SK-N-MC (cell line): ENCODE results near the gene SRD5A3.

ENCODE experiments used
- DNase-seq: peaks from one replicate; pipeline ENCODE4 v3.0.0-alpha.2; 2011; ENCODE audit warnings: low read depth, low spot score
- H3K27ac ChIP-seq: fragments of 200-600 bp; sonication (generic); 2 replicates; pipeline ENCODE4 v1.5.1; 2016; ENCODE audit warnings: mixed run types
- H3K36me3 ChIP-seq: fragments of 200-600 bp; sonication (generic); 2 replicates; pipeline ENCODE4 v1.6.1; 2017; ENCODE audit warnings: antibody characterized with exemption, low read length, mixed read lengths; ENCODE audit not compliant: insufficient read depth
- H3K4me3 ChIP-seq: fragments of 200-600 bp; sonication (generic); 2 replicates; pipeline ENCODE4 v1.5.1; 2016
- H3K9ac ChIP-seq: fragments of 200-600 bp; sonication (generic); 2 replicates; pipeline ENCODE4 v1.8.0; 2017; ENCODE audit warnings: mixed run types, mixed read lengths; ENCODE audit not compliant: insufficient read length
- H3K9me3 ChIP-seq: fragments of 200-600 bp; sonication (generic); 2 replicates; pipeline ENCODE4 v1.6.1; 2017; ENCODE audit warnings: low read depth, mild to moderate bottlenecking, antibody characterized with exemption, low read length, moderate library complexity, mixed read lengths
- EZH2 ChIP-seq: fragments of 200-600 bp; sonication (generic); IDR thresholded peaks from one replicate; pipeline ENCODE4 v1.6.1; 2017; ENCODE audit warnings: antibody characterized with exemption
- FOXP2 ChIP-seq: optimal IDR thresholded peaks from 2 replicates; pipeline ENCODE3; 2011; ENCODE audit warnings: mild to moderate bottlenecking, moderate library complexity; ENCODE audit not compliant: insufficient read depth; ENCODE audit errors: extremely low read length, control extremely low read depth
- POLR2AphosphoS5 ChIP-seq: IDR thresholded peaks from 2 replicates; pipeline ENCODE4 v1.6.1; 2012; ENCODE audit warnings: mild to moderate bottlenecking, low read depth, low read length, borderline replicate concordance

The SRD5A3 gene

DNA sequence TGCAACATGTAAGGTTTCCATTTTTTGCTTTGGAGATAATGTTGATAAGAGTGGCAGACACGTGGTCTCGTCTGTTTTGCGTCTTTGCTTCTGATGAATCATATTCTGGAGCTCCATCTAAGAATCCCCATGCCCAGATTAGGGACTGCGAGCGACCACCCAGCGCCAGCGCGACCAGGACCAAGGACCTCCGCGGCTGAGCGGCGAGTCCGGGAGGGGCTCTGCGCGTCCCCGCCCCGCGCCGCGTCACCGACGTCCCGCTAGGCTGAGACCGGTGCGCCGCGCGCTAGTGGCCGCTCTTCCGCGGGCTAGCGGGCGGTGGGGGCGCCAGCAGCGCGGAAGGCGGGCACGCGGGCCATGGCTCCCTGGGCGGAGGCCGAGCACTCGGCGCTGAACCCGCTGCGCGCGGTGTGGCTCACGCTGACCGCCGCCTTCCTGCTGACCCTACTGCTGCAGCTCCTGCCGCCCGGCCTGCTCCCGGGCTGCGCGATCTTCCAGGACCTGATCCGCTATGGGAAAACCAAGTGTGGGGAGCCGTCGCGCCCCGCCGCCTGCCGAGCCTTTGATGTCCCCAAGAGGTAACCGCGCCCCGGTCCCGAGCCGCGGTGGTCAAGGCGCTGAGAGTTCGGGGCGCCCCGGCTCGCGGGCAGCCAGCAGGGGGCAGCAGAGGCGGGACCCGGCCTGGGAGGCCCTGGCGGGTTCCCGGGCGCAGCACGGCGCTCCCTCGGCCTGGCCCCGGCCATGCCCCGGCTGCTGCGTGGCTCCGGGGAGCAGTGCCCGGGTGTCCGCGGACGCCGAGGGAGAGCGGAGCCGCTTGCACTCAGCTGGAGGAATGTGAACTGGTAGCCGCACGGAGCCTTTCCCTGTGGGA, at the start of gene SRD5A3:
Gene SRD5A3, plus strand, starts transcription at position 263 of the 871 bp plus-strand sequence. Its CDS starts 95 bp downstream, at position 358.
- DNase-seq = no peak
- Histone ChIP-seq H3K36me3 (peaks cover 17% of the 10 kb centered on the region), H3K4me3 (peak within 1 kb of the TSS; percentile 85), H3K9me3 (no peaks in the 10 kb centered on the region), H3K9ac (peak within 1 kb of the TSS; percentile 96), H3K27ac (peak within 1 kb of the TSS; percentile 67)
- peak; percentile 75 for TF ChIP-seq POLR2AphosphoS5
- TF ChIP-seq EZH2 = no peak
- peak; percentile 51 for TF ChIP-seq FOXP2

DNA sequence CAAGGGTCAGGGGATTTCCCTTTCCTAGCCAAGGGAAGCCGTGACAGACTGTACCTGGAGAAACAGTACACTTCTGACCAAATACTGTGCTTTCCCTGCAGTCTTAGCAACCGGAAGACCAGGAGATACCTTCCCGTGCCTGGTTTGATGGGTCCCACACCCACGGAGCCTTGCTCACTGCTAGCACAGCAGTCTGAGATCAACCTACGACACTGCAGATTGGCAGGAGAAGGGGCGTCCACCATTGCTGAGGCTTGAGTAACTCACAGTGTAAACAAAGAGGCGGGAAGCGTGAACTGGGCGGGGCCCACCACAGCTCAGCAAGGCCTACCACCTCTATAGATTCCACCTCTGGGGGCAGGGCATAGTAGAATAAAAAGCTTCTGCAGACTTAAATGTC, 48.7 kb upstream of the SRD5A3 start:
- Histone ChIP-seq H3K9me3 (no peaks in the 10 kb centered on the region), H3K4me3 (no peak overlapping the region), H3K36me3 (no peaks in the 10 kb centered on the region), H3K27ac (no peak overlapping the region), H3K9ac (no peak overlapping the region)
- no peak for DNase-seq
- no peak for TF ChIP-seq POLR2AphosphoS5
- TF ChIP-seq FOXP2 = no peak
- TF ChIP-seq EZH2 = no peak

GRCh38 chr4:55303760-55304165, 42.3 kb upstream of the SRD5A3 start:
- Histone ChIP-seq H3K4me3 (no peak overlapping the region), H3K9me3 (no peaks in the 10 kb centered on the region), H3K36me3 (no peaks in the 10 kb centered on the region), H3K9ac (no peak overlapping the region), H3K27ac (no peak overlapping the region)
- DNase-seq = no peak
- TF ChIP-seq FOXP2 (no peak), POLR2AphosphoS5 (no peak), EZH2 (no peak)

DNA sequence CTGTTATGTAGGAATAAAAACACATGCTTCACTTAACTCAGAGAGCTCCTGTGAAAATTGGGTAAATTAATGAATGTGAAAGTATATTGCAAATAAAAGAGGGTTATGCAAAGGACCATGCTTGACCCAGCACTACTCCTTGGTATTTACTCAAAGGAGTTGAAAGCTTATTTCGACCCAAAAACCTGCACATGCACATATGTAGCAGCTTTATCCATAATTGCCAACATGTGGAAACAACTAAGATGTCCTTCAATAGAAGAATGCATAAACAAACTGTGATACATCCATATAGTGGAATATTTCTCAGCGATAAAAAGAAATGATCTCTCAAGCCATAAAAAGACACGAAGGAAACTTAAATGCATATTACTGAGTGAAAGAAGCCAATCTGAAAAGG, 41.7 kb upstream of the SRD5A3 start:
- Histone ChIP-seq H3K9ac (no peak overlapping the region), H3K36me3 (no peaks in the 10 kb centered on the region), H3K9me3 (no peaks in the 10 kb centered on the region), H3K4me3 (no peak overlapping the region), H3K27ac (no peak overlapping the region)
- TF ChIP-seq POLR2AphosphoS5 = no peak
- no peak for TF ChIP-seq FOXP2
- TF ChIP-seq EZH2 = no peak
- DNase-seq = no peak

GRCh38 chr4:55308071-55308470, 38.0 kb upstream of the SRD5A3 start:
- Histone ChIP-seq H3K9ac (no peak overlapping the region), H3K9me3 (no peaks in the 10 kb centered on the region), H3K4me3 (no peak overlapping the region), H3K36me3 (no peaks in the 10 kb centered on the region), H3K27ac (no peak overlapping the region)
- no peak for DNase-seq
- TF ChIP-seq POLR2AphosphoS5 (no peak), EZH2 (no peak), FOXP2 (no peak)

DNA sequence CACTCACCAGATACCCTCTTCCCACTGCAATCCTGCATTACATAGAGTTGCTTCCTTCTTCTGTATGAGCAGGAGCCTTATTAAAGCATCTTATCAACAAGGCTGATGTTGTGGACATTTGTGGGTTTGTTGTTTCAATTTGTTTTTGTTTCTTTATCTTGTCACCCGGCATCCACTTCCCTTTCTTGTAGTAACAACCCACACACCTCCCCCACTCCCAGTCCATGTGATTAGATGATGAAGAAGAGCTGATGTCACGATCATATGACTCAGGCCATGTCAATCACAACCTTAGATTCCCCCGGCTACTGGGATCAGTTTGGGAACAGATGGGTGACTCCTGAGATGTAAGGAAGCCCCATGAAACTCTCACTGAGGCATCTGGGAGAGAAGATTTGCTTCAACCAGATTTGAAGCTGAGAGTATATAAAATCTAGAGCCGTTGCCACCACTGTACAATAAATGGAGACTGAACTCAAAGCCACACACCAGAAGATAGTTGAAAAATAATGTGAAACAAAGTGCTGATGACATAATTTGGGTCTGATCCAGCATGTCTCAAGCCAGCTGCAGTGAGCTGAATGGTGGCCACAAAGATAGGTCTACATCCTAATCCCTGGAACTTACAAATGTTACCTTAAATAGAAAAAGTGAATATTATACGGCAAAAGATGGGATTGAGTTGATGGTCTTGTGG, 34.1 kb upstream of the SRD5A3 start:
- no peak for DNase-seq
- no peak for TF ChIP-seq EZH2
- TF ChIP-seq FOXP2 = no peak
- TF ChIP-seq POLR2AphosphoS5 = no peak
- H3K9ac ChIP-seq = no peak overlapping the region
- no peaks in the 10 kb centered on the region for H3K36me3 ChIP-seq
- H3K4me3 ChIP-seq = no peak overlapping the region
- 0 out of 2 replicates have a peak, but pooled peaks cover 5% of the 10 kb centered on the region for H3K9me3 ChIP-seq
- no peak overlapping the region for H3K27ac ChIP-seq

- no peak for DNase-seq
- Histone ChIP-seq H3K27ac (no peak overlapping the region), H3K4me3 (no peak overlapping the region), H3K36me3 (no peaks in the 10 kb centered on the region), H3K9ac (no peak overlapping the region), H3K9me3 (0 out of 2 replicates have a peak, but pooled peaks cover 5% of the 10 kb centered on the region)
- TF ChIP-seq FOXP2 (no peak), POLR2AphosphoS5 (no peak), EZH2 (no peak)
Observed at GRCh38 chr4:55312489-55313101, 33.4 kb upstream of the SRD5A3 start.

DNA sequence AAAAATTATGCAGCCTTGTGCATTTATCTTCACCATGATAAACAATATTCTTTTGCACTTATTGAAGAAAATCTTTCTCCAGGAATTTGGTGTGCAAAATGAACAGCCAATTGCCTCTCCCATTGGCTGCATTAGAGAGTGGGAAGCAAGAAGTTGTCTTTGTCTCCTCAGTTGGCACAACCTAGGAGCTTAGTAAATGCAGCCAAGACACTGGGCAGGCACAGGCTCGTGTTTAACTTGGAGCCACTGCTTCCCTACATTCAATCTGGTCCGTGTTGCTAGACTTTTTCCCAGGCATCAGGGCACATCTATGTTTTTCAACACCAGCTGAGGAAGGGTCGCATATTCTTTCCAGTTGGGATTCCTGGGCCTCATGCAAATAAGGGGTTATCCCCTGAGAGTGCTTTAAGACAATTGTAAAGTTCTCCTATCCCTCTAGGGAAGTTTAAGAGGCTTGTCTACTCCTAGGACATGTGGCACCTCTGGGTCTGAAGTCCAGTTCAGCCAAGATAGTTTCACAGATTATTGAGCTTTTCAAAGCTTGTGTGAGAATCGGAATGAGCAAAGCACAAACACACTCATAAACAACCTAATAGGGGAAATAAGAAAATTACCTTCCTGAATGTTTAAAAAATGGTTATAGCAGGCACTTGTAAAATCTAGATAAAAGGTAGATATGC, 31.8 kb upstream of the SRD5A3 start:
- DNase-seq = no peak
- no peak for TF ChIP-seq EZH2
- TF ChIP-seq FOXP2 = no peak
- TF ChIP-seq POLR2AphosphoS5 = no peak

More for the DNA sequence above, 31.8 kb upstream of the SRD5A3 start:
- Histone ChIP-seq H3K27ac (no peak overlapping the region), H3K4me3 (no peak overlapping the region), H3K36me3 (no peaks in the 10 kb centered on the region), H3K9me3 (0 out of 2 replicates have a peak, but pooled peaks cover 5% of the 10 kb centered on the region), H3K9ac (no peak overlapping the region)
